Fibroblast of the conjunctiva (primary cell): ENCODE data around the gene UNC5B.

Source experiments
- DNase-seq: peaks from one replicate; pipeline ENCODE4 v3.0.0-alpha.2; 2010; ENCODE audit warnings: low read depth

UNC5B gene

DNA sequence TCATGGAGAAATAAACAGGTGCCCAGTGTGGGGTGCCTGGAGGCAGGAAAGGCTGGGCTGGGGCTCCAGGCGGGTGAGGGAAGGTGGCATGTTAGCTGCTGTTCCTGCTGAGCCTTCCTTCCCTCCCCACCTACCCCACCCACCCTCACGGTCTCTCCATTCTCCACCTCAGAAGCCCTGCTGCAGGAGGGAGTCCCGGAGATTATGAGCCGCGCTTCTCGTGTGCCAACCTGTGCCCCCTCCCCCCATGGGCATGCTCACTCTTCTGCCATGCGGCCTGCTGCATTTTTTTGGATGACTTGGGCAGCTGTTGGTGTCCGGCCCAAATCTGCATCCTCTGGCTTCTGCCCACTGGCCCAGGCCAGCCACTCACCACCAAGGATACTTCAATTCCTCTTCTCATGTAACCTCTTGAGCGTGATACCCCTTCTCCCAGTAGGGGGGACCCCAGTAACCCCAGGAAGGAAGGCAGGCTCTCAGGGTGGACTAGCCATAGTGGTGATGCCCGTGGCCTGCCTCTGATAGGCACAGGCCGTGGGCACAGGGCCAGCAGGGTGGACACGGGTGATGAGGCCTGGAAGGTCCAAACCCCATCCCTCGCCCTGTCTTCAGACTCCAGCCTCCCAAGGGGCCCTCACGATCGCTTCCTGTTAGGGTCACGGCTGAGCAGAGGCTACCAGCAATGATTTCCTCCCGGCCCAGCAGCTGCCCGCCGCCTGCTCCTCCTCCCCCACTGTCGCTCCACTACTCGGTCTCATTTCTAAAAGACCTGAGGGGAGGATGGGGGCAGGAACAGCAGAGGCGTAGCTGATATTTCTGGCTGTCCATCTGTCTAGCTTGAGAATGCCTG, 27.8 kb downstream of the UNC5B start:
- DNase-seq, result no peak

- DNase-seq, result peak; percentile 73
These were observed 28.9 kb downstream of the UNC5B start for GRCh38 chr10:71241114-71241829.

- no peak for DNase-seq
These were observed 29.7 kb downstream of the UNC5B start for GRCh38 chr10:71241830-71242621.

- DNase-seq, result no peak
These were observed 30.2 kb downstream of the UNC5B start for GRCh38 chr10:71242622-71243009.

DNA sequence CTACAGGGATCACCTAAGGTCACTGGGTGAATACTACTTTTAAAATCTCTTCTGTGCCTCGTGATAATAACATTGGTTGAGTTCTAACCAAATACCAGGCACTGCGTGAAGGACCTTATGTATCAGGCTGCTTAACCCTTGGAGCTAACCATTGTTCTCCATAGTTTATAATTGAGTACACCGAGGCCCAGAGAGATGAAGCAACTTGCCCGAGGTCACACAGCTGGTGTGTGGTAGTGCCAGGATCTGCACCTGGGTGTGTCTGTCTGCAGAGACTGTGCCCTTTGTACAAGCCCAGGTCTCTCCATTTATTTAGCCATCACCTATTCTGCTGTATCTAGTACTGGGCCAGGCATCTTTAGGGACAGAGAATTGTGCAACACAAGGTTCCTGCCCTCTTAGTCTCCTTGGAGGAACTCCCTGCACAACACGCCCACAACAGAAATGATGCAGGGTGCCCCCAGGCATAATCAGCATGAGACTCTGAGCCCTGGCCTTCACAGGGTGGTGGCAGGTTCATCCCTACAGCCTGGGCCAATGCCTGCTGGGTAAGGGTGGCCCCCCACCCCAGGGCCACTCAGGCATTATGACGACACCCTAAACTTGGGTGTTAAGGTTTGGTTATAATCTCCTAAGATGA, 31.5 kb downstream of the UNC5B start:
- DNase-seq, result no peak

DNA sequence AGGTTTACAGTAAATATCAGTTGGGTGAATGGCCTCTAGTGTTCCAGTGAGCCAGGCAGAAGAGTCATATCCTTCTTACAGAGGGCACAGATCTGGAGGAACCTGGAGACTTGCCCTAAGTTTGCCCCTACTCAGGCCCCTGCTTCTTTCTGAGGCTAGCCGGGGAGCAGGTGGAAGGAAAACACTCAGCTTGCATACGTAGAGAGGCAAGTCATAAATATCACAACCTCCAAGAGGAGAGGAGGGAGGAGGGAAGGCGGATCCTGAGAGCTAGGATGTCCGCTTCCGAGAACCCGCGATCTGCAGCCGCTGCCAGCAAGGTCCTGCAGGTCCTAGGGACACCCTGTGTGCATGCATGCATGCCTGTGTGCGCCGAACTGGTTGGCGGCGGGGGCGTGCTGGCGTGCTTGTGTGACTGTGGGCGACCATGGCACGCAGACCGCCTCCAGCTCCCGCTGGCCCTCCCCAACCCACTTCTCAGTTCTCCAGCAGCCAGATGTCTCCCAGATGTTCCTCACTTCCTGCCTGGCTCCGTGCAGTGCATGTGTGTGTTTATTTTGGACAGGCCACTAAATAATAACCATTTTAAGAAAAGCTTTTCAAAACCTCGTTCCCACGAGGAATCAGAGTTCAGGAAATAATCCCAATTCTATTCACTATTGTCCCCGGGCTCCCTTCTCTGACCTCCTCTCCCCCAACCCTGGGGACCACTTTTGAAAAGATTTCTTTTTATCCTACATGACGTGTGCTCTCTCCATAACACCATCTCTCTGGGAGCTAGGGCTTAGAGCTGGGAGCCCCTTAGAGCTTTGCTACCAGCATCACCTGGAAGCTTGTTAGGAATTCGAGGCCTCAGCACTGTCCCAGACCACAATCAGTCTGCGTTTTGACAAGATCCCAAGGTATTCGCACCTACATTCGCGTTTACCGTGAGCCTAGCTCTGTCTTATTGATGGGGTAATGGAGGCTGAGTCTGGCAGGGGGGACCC, 32.4 kb downstream of the UNC5B start:
- DNase-seq, result peak; percentile 81

DNA sequence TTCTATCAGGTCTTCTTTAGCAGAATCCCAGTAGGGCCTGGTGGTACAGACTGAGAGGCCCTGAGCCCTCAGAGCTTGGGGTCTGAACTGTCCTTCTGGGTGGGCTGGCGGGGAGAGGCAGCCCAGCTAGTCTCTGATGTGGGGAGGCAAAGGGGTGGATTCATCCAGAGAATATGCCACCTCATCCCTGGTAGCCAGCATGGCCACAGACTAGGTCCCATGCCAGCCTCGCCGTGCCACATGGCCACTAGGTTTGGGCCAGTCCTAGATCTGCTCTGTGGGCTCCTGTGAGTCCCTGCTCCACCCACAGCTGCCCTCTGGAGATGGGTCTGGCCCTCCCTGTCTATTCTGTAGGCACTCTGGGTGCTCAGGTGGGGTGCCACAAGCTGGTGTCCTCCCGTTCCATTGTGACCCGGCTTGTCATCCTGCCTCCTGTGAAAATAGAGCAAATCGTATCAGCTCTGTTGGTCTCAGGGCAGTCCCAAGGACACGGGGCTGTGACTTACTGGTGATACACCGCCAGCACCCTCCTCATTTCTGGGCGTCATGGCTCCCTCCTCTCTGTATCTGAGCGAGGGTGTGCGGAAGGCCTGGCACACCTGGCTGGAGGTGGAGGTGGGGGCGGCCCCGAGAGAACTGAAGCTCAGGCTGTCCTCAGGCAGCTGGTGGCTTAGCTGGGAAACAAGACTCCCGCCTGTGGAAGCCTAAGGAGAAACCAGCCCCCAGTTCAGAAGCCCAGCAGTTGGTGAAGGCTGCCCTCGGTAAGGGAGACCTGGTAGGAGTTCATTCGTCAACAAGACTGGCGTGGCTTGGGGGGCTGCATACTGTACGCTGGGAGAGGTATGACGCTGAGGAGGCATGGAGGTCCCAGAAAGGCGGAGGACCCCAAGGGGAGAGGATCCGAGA, 33.3 kb downstream of the UNC5B start:
- no peak for DNase-seq

- no peak for DNase-seq
These were observed 34.4 kb downstream of the UNC5B start for GRCh38 chr10:71246591-71247413.

GRCh38 chr10:71247414-71247705, 35.0 kb downstream of the UNC5B start:
- no peak for DNase-seq

GRCh38 chr10:71247804-71248203, 35.4 kb downstream of the UNC5B start:
- DNase-seq, result no peak

DNA sequence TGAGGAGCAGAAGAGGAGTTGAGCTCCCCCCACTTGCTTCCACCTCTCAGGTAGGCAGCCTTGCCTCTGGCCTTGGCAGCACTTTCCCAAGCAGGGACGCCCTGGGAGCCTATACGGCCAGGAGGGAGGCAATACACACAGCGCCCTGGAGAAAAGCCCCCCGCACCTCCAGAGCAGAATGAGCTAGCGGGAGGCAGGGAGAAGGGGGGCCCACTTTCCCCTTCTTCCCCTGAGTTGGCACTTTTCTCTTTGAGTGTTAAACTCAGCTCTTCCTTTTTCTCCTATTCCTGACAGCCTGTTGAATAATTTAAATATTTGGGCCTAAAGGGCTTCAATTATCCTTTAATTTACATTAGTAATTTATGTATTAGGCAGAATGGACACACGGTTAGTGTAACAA, 35.8 kb downstream of the UNC5B start:
- no peak for DNase-seq

DNA sequence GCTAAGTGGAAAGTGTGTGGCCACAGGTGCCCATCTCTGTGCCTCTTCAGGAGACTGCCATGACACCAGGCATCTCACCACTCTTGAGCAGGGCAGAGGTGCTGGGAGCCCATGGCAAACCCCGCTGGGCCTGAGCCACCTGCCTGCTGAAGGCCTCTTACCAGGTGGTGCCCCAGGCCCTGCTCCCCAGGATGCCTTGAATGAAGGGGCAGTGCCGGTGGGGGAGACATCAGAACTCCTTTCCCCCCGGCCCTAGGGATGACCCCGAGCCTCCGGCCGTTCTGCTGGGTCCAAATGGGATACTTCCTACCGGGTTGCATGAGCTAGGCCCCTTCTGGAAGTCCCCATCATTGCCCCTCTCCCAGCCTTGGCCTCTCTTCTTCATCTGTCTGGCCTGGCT, 37.6 kb downstream of the UNC5B start:
- no peak for DNase-seq

DNA sequence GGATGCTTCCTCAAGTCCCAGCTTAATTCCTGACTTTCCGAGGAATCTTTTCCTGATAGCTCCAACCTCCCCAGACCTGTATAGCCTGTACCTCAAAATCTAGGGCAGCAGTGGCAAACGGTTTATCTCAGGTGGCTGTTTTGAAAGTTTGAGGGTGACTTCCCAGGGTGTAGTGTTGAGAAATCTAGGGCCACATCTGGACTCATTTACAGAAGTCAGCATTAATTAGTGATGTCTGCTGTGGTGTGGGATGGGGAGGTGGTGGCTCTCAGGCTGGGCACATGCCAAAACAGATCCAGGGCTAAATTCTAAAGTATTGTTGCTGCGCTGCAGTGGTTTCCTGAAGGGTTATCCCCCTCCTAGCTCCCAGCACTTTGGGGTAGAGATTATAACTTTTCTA, 38.0 kb downstream of the UNC5B start:
- DNase-seq, result no peak

- DNase-seq, result no peak
These were observed 38.5 kb downstream of the UNC5B start for GRCh38 chr10:71250842-71251241.

DNA sequence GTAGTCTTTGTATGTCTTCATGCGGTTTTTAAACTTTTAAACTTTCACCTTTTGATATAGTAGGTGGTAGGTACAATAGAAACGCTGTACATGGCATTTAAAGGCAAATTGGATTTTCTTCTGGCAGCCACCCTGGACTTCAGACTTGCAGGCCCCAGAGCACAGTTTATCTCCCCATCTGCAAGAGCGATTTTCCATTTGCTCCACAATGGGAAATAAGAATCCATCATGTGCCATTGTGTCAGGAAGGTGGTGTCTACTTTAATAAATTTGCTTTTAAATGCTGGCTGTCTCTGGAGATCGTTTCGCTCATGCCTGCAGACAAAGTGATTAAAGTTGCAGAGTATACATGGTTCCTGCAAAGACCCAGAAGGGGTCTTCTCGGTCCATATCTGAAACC, 38.9 kb downstream of the UNC5B start:
- DNase-seq, result no peak

DNA sequence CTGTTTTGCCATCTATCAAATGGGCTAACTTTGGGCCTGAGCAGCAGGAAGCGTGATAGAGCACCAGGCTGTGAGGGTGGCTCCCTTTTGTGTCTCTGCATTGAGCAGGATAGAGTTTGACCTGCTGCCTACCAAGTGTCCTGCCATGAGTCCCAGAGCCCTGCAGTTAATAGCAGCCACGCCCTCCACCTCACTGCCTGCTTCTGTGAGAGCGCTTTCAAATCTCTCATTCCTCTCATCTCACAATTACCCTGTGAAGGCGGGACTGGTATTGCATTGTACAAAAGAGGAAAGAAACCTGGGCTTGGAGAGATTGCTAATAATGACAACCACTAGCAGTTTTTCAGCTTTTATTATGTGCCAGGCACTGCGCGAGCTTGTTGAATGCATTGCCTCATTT, 39.9 kb downstream of the UNC5B start:
- DNase-seq, result no peak

DNA sequence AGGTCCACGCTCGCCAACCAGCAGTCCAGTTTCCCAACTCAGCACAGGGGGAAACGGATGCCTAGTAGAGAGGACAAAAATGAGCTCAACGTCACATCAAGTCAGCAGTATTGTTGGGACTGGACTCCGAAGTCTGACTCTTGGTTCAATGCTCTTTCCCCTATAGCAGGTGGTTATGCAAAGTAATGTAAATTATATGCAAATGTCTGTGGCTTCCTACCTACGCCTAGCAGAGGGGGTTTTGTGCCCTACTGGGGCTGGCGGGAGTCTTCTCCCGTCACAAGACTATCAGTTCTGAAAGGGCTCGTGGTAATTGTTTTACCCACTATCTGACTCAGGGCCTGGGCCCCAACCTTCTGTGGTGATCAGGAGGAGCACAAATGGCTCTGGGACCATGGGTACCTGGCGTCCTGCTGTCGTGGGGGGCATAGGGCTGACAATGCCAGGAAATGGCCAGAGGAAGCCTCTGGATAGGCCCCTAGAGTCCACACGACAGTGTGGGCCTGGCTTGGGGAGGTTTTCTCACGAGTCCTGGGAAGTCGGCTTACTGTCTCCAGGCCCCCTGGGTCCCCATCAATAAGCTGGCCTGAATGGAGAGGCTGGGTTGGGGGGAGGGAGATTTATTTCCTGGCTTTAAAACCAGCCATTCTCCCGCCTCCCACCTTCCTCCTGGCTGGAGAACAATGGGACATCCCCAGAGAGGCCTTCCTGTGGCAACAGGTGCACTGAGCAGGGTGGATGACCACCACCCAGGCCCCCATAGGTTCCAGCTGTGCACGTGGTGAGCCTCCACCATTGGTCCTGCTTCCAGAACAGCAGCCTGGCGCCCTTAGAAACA, 41.8 kb downstream of the UNC5B start:
- no peak for DNase-seq

- DNase-seq, result no peak
These were observed 42.6 kb downstream of the UNC5B start for GRCh38 chr10:71254834-71255549.
